Body of pancreas (tissue), 4 donors: Measurements from ENCODE around the gene LHX8.

ENCODE experiments used
- CTCF ChIP-seq, 7 experiments: fragments of 450-650 bp in 4 of 7; fragments of 200-600 bp in 3 of 7; sonication (generic) in 3 of 7; IDR thresholded peaks; one replicate each; pipeline ENCODE4 v1.5.1; 2016 to 2019; ENCODE audit warnings: antibody characterized with exemption in 7 of 7
- POLR2A ChIP-seq, 3 donors: fragments of 450-650 bp; IDR thresholded peaks; one replicate each; pipeline ENCODE4 v1.6.1; 2016; ENCODE audit warnings: antibody characterized with exemption in 3 of 3, mild to moderate bottlenecking in 2 of 3

DNA sequence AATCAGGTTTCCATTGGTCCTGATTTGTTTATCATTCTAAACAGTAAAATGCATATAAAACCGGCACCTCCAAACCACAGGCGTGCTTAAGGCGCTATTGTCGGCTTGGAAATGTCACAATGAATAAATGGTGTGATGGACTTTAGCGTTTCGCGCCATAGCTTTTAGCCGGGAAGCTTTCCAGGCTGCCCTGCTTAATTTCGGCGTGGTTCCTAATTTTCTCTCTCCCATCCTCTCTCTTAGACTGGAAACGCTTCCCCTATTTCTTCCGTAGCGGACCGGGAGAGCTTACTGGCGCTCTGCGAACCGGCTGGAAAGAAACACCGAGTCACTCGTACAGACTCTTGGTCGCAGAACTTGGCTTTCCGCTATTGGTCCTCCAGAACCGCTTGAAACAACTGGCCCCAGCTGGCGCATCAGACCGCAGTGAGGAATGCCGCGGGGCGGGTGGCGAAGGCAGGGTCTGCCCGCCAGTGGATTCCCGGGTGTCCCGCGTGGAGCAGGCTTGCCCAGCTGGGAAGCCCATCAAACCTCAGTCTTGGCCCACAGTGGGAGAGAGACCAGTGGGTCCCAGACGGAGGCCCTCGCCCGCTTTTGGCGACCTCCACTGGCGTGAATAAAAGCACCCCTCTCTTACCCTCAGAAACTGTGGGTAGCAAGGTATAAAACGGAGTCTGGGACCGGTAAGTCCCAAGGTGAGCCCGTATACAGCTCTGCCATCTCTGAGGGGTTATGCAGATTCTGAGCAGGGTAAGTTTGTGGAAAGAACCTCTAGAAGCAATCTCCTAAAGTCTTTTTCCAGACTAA lies 4.0 kb upstream of the LHX8 start:
- TF ChIP-seq CTCF (IDR thresholded peaks at IDR 0.05) (no peak), POLR2A (IDR thresholded peaks at IDR 0.05) (no peak)
